ENCODE data around the gene FAM162A. TPM values are rescaled to one million over a fixed set of nuclear protein-coding genes. Genes with fewer than 3 reads are reported as not detected.

Gene FAM162A
- total RNA-seq, 1 donor from 2014 or later, result 65.1 TPM

DNA sequence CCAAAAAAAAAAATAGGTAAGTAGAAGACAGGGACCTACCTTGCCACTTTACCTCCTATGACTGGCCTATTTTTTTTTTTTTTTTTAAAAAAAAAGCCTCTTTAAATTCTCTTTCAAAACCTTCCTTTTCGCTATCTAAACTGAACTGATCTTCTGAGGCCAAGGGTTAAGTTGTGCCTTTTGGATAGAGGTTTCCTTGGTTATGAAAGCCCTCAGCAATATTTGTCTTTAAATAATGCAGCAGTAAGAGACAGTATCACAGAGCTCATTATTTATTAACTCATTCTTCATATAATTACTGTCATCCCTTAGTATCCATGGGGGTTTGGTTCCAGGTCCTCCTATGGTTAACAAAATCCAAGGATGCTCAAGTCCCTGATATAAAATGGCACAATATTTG, 9.9 kb upstream of the FAM162A start:
- Histone ChIP-seq H2AFZ (ENCODE audit: low read depth, low read length) (no peak overlapping the region), H3K36me3 (ENCODE audit: insufficient read depth, low read length) (no peaks in the 10 kb centered on the region), H3K9ac (ENCODE audit: low read length) (no peak overlapping the region), H3K27me3 (ENCODE audit: insufficient read depth, low read length) (no peaks in the 10 kb centered on the region), H3K27ac (ENCODE audit: low read depth, low read length) (no peak overlapping the region), H3K4me2 (ENCODE audit: low read length) (no peak overlapping the region), H3K79me2 (ENCODE audit: insufficient read depth, low read length) (peaks cover 31% of the 10 kb centered on the region), H4K20me1 (ENCODE audit: insufficient read depth, low read length) (no peaks in the 10 kb centered on the region), H3K9me3 (ENCODE audit: insufficient read depth, low read depth, low read length) (no peaks in the 10 kb centered on the region), H3K4me3 (ENCODE audit: insufficient read depth, low read depth, low read length) (no peak overlapping the region), H3K4me1 (ENCODE audit: insufficient read depth, low read length) (no peaks in the 10 kb centered on the region)
- TF ChIP-seq, protein P1, sequence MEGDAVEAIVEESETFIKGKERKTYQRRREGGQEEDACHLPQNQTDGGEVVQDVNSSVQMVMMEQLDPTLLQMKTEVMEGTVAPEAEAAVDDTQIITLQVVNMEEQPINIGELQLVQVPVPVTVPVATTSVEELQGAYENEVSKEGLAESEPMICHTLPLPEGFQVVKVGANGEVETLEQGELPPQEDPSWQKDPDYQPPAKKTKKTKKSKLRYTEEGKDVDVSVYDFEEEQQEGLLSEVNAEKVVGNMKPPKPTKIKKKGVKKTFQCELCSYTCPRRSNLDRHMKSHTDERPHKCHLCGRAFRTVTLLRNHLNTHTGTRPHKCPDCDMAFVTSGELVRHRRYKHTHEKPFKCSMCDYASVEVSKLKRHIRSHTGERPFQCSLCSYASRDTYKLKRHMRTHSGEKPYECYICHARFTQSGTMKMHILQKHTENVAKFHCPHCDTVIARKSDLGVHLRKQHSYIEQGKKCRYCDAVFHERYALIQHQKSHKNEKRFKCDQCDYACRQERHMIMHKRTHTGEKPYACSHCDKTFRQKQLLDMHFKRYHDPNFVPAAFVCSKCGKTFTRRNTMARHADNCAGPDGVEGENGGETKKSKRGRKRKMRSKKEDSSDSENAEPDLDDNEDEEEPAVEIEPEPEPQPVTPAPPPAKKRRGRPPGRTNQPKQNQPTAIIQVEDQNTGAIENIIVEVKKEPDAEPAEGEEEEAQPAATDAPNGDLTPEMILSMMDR (IDR thresholded peaks at IDR 0.05; ENCODE audit: insufficient read depth, low read depth, low read length), result no peak
- TF ChIP-seq EZH2 (IDR thresholded peaks at IDR 0.05; ENCODE audit: insufficient read depth, low read length), result no peak
- peaks cover 3% of the 10 kb centered on the region for H3K36me3 Mint-ChIP-seq (ENCODE audit: low read depth, unreplicated experiment)
- peaks cover 2% of the 10 kb centered on the region for H3K4me1 Mint-ChIP-seq (ENCODE audit: low read depth, unreplicated experiment)
- H3K9me3 Mint-ChIP-seq (ENCODE audit: unreplicated experiment), result no peaks in the 10 kb centered on the region
- DNase-seq (ENCODE audit: low read depth) (no peak), FAIRE-seq (no peak)
- H3K4me3 Mint-ChIP-seq (ENCODE audit: unreplicated experiment), result no peak overlapping the region
- H3K27me3 Mint-ChIP-seq (ENCODE audit: low read depth, unreplicated experiment), result no peaks in the 10 kb centered on the region
- no peak overlapping the region for H3K27ac Mint-ChIP-seq (ENCODE audit: unreplicated experiment)

DNA sequence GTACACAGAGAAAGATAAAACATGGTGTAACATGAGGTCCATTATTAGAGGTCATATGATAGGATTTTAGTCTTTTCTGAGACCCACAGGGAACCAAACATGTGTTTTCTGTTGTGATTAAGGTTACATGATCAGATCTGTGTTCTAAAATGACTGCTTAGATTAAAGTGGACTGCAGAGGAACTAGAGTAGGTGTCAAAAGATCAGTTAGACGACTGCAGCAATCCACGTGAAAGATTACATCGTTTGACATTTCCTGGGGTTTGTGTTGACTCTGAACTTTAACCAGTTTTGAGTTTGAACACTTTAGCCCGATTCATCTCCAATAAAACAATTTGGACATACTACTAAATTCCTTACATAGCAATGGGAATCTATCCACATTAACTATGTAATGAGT, 6.0 kb upstream of the FAM162A start:
- Histone ChIP-seq H4K20me1 (ENCODE audit: insufficient read depth, low read length) (no peaks in the 10 kb centered on the region), H3K4me2 (ENCODE audit: low read length) (no peak overlapping the region), H3K27ac (ENCODE audit: low read depth, low read length) (no peak overlapping the region), H3K4me3 (ENCODE audit: insufficient read depth, low read depth, low read length) (no peak overlapping the region), H3K36me3 (ENCODE audit: insufficient read depth, low read length) (no peaks in the 10 kb centered on the region), H3K4me1 (ENCODE audit: insufficient read depth, low read length) (no peaks in the 10 kb centered on the region), H3K9me3 (ENCODE audit: insufficient read depth, low read depth, low read length) (no peaks in the 10 kb centered on the region), H3K9ac (ENCODE audit: low read length) (no peak overlapping the region), H3K79me2 (ENCODE audit: insufficient read depth, low read length) (peaks cover 59% of the 10 kb centered on the region), H2AFZ (ENCODE audit: low read depth, low read length) (no peak overlapping the region), H3K27me3 (ENCODE audit: insufficient read depth, low read length) (no peaks in the 10 kb centered on the region)
- Mint-ChIP-seq H3K4me1 (ENCODE audit: low read depth, unreplicated experiment) (no peaks in the 10 kb centered on the region), H3K27ac (ENCODE audit: unreplicated experiment) (no peak overlapping the region), H3K9me3 (ENCODE audit: unreplicated experiment) (no peaks in the 10 kb centered on the region), H3K36me3 (ENCODE audit: low read depth, unreplicated experiment) (peaks cover 3% of the 10 kb centered on the region), H3K4me3 (ENCODE audit: unreplicated experiment) (no peak overlapping the region), H3K27me3 (ENCODE audit: low read depth, unreplicated experiment) (no peaks in the 10 kb centered on the region)
- no peak for FAIRE-seq
- DNase-seq (ENCODE audit: low read depth), result no peak
- TF ChIP-seq EZH2 (IDR thresholded peaks at IDR 0.05; ENCODE audit: insufficient read depth, low read length), result no peak
- TF ChIP-seq, protein P1 (IDR thresholded peaks at IDR 0.05; ENCODE audit: insufficient read depth, low read depth, low read length), result no peak

DNA sequence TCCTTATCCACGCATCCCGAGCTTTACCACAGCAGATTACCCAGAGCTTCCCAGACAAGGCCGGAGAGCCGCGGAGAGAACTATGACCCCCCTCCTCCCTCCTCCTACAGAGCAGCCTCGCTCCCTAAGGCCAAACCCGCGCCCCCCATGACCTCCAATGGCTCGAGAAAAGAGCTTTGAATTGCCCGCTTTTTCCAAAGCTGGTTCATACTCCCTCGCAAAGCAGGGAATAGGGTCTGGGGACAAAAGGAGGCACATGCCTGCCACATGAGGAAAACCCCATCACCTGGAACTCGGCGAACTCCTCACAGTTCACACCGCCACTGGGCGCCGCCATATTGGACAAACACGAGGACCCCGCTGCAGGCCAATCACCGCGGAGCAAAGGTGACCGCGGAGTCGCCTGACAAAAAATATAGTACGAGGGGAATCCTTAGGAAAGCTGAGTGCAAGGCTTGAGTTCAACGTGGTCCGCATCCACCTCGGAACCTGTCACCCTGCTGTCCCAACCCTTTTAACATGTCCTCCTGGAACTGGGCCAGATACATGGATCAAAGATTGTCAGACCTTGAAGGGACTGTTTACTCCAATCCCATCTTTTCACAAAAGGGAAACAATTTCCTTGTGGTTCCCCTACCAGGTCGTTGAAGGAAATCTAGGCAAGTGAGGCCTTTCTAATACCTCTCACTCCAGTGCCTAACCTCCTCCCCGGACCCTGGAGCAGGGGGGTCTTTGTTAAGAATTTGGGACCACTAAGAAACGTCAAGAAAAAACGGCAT, 905 bp upstream of the FAM162A start, which contains the start of gene MIX23:
Gene MIX23, minus strand, starts transcription at position 344 of the 779 bp plus-strand sequence. Its CDS starts 7 bp downstream, at position 337.
- Histone ChIP-seq H3K9ac (ENCODE audit: low read length) (peak within 1 kb of the TSS; percentile 89), H3K27me3 (ENCODE audit: insufficient read depth, low read length) (no peaks in the 10 kb centered on the region), H4K20me1 (ENCODE audit: insufficient read depth, low read length) (no peaks in the 10 kb centered on the region), H3K4me2 (ENCODE audit: low read length) (peak within 1 kb of the TSS; percentile 93), H3K79me2 (ENCODE audit: insufficient read depth, low read length) (peaks cover 46% of the 10 kb centered on the region), H3K27ac (ENCODE audit: low read depth, low read length) (peak within 1 kb of the TSS; percentile 70), H3K4me1 (ENCODE audit: insufficient read depth, low read length) (peaks cover 4% of the 10 kb centered on the region), H3K4me3 (ENCODE audit: insufficient read depth, low read depth, low read length) (peak within 1 kb of the TSS; percentile 90), H3K9me3 (ENCODE audit: insufficient read depth, low read depth, low read length) (no peaks in the 10 kb centered on the region), H3K36me3 (ENCODE audit: insufficient read depth, low read length) (no peaks in the 10 kb centered on the region), H2AFZ (ENCODE audit: low read depth, low read length) (peak within 1 kb of the TSS; percentile 93)
- DNase-seq (ENCODE audit: low read depth) (peak; percentile 57), FAIRE-seq (no peak)
- no peaks in the 10 kb centered on the region for H3K27me3 Mint-ChIP-seq (ENCODE audit: low read depth, unreplicated experiment)
- peak within 1 kb of the TSS; percentile 97 for H3K4me3 Mint-ChIP-seq (ENCODE audit: unreplicated experiment)
- H3K9me3 Mint-ChIP-seq (ENCODE audit: unreplicated experiment), result no peaks in the 10 kb centered on the region
- TF ChIP-seq EZH2 (IDR thresholded peaks at IDR 0.05; ENCODE audit: insufficient read depth, low read length), result no peak
- TF ChIP-seq, protein P1 (IDR thresholded peaks at IDR 0.05; ENCODE audit: insufficient read depth, low read depth, low read length), result no peak
- H3K36me3 Mint-ChIP-seq (ENCODE audit: low read depth, unreplicated experiment), result no peaks in the 10 kb centered on the region
- peak within 1 kb of the TSS; percentile 95 for H3K27ac Mint-ChIP-seq (ENCODE audit: unreplicated experiment)
- H3K4me1 Mint-ChIP-seq (ENCODE audit: low read depth, unreplicated experiment), result peaks cover 5% of the 10 kb centered on the region

All from astrocyte (in vitro differentiated cells and primary cell).